HEK293 (cell line): ENCODE data around the gene WDFY2.

Experiments used
- CTCF ChIA-PET: fragments of 350-600 bp; formaldehyde crosslinking; extraction: SDS; loops from one replicate; lab custom pipeline; 2021; ENCODE audit warnings: antibody characterized with exemption; lab: Yijun Ruan, JAX
- POLR2A ChIA-PET: fragments of 300-600 bp; formaldehyde crosslinking; extraction: SDS; loops from one replicate; lab custom pipeline; 2020; ENCODE audit warnings: antibody characterized with exemption, inconsistent platforms; lab: Yijun Ruan, JAX
- H3K27ac ChIP-seq: fragments of 200-500 bp; sonication (Bioruptor generic); 2 replicates; pipeline ENCODE4 v1.5.1; 2014; ENCODE audit warnings: low read depth, low read length, control low read depth, inconsistent platforms; ENCODE audit errors: extremely low read depth
- H3K36me3 ChIP-seq, 2 experiments: fragments of 200-500 bp in 1 of 2; sonication (Bioruptor generic) in 1 of 2; 1 replicate in 1 of 2; 2 replicates in 1 of 2; pipeline ENCODE4 v1.5.1; 2014 to 2017; ENCODE audit warnings: inconsistent platforms in 2 of 2, low read length in 2 of 2; ENCODE audit not compliant: control insufficient read depth in 2 of 2, insufficient read depth in 1 of 2
- H3K4me1 ChIP-seq: fragments of 200-500 bp; sonication (Bioruptor generic); 2 replicates; pipeline ENCODE4 v1.5.1; 2014; ENCODE audit warnings: mild to moderate bottlenecking, low read length, inconsistent platforms; ENCODE audit not compliant: control insufficient read depth, insufficient read depth
- H3K4me3 ChIP-seq: 2 replicates; pipeline ENCODE4 v1.5.1; 2011; ENCODE audit warnings: low read depth, mild to moderate bottlenecking, control low read depth, low read length, moderate library complexity
- H3K9me3 ChIP-seq: fragments of 200-500 bp; sonication (Bioruptor generic); 2 replicates; pipeline ENCODE4 v1.5.1; 2014; ENCODE audit warnings: low read depth, low read length, inconsistent platforms; ENCODE audit not compliant: control insufficient read depth, insufficient read depth
- KLF9 ChIP-seq: fragments of 450-650 bp; formaldehyde crosslinking; IDR thresholded peaks from 2 replicates; pipeline ENCODE4 v1.5.1; 2016; ENCODE audit warnings: missing biosample characterization, missing genetic modification characterization, low read depth
- MZF1 ChIP-seq: fragments of 450-650 bp; formaldehyde crosslinking; IDR thresholded peaks from 2 replicates; pipeline ENCODE4 v1.5.1; 2017; ENCODE audit warnings: missing biosample characterization, missing genetic modification characterization, borderline replicate concordance
- REPIN1 ChIP-seq: fragments of 450-650 bp; formaldehyde crosslinking; IDR thresholded peaks from 2 replicates; pipeline ENCODE4 v1.5.1; 2017; ENCODE audit warnings: missing biosample characterization, missing genetic modification characterization, low read depth
- TCF7L2 ChIP-seq: IDR thresholded peaks from 2 replicates; pipeline ENCODE4 v1.6.1; 2011; ENCODE audit warnings: low read depth, mild to moderate bottlenecking, inconsistent platforms, low read length, moderate library complexity, borderline replicate concordance
- ZBTB48 ChIP-seq: fragments of 450-650 bp; formaldehyde crosslinking; IDR thresholded peaks from 2 replicates; pipeline ENCODE4 v1.5.1; 2016; ENCODE audit warnings: missing biosample characterization, missing genetic modification characterization
- ZBTB7A ChIP-seq: fragments of 450-650 bp; formaldehyde crosslinking; IDR thresholded peaks from 2 replicates; pipeline ENCODE4 v1.5.1; 2016; ENCODE audit warnings: low read depth, missing biosample characterization, missing genetic modification characterization
- ZEB2 ChIP-seq: fragments of 450-650 bp; formaldehyde crosslinking; IDR thresholded peaks from 2 replicates; pipeline ENCODE4 v1.5.1; 2016; ENCODE audit warnings: missing biosample characterization, missing genetic modification characterization
- ZFHX2 ChIP-seq: fragments of 450-650 bp; formaldehyde crosslinking; conservative IDR thresholded peaks from 2 replicates; pipeline ENCODE4 v1.5.1; 2016; ENCODE audit warnings: missing biosample characterization, missing genetic modification characterization
- ZNF132 ChIP-seq: fragments of 450-650 bp; formaldehyde crosslinking; IDR thresholded peaks from 2 replicates; pipeline ENCODE4 v1.5.1; 2017; ENCODE audit warnings: missing biosample characterization, missing genetic modification characterization, borderline replicate concordance
- ZNF16 ChIP-seq: fragments of 450-650 bp; formaldehyde crosslinking; IDR thresholded peaks from 2 replicates; pipeline ENCODE4 v1.5.1; 2016; ENCODE audit warnings: low read depth, missing biosample characterization, missing genetic modification characterization
- ZNF2 ChIP-seq: fragments of 450-650 bp; formaldehyde crosslinking; IDR thresholded peaks from 2 replicates; pipeline ENCODE4 v1.5.1; 2016; ENCODE audit warnings: missing biosample characterization, missing genetic modification characterization
- ZNF529 ChIP-seq: fragments of 450-650 bp; formaldehyde crosslinking; IDR thresholded peaks from 2 replicates; pipeline ENCODE4 v1.5.1; 2017; ENCODE audit warnings: missing genetic modification characterization, missing biosample characterization; ENCODE audit not compliant: insufficient replicate concordance
- ZNF664 ChIP-seq: fragments of 450-650 bp; formaldehyde crosslinking; IDR thresholded peaks from 2 replicates; pipeline ENCODE4 v1.5.1; 2016; ENCODE audit warnings: missing biosample characterization, missing genetic modification characterization
- ZNF701 ChIP-seq: fragments of 450-650 bp; formaldehyde crosslinking; IDR thresholded peaks from 2 replicates; pipeline ENCODE4 v1.5.1; 2016; ENCODE audit warnings: missing biosample characterization, missing genetic modification characterization
- ZNF76 ChIP-seq: fragments of 450-650 bp; formaldehyde crosslinking; IDR thresholded peaks from 2 replicates; pipeline ENCODE4; 2016; ENCODE audit warnings: low read depth, missing biosample characterization, missing genetic modification characterization, borderline replicate concordance
- ZSCAN30 ChIP-seq: fragments of 450-650 bp; IDR thresholded peaks from 2 replicates; pipeline ENCODE4 v1.5.1; 2018; ENCODE audit warnings: missing biosample characterization, mild to moderate bottlenecking, missing genetic modification characterization, moderate library complexity
- TF ChIP-seq, protein P1 (sequence below): fragments of 450-650 bp; formaldehyde crosslinking; IDR thresholded peaks from 2 replicates; pipeline ENCODE4; 2016; ENCODE audit warnings: missing biosample characterization, missing genetic modification characterization
- TF ChIP-seq, protein P2 (sequence below): fragments of 450-650 bp; IDR thresholded peaks from 2 replicates; pipeline ENCODE4 v1.5.1; 2018; ENCODE audit warnings: missing biosample characterization, mild to moderate bottlenecking, missing genetic modification characterization
- TF ChIP-seq, protein P3 (sequence below): fragments of 450-650 bp; formaldehyde crosslinking; IDR thresholded peaks from 2 replicates; pipeline ENCODE4 v1.5.1; 2017; ENCODE audit warnings: missing biosample characterization, missing genetic modification characterization
- TF ChIP-seq, protein P4 (sequence below): fragments of 450-650 bp; formaldehyde crosslinking; IDR thresholded peaks from 2 replicates; pipeline ENCODE4 v1.5.1; 2016; ENCODE audit warnings: missing biosample characterization, missing genetic modification characterization
- TF ChIP-seq, protein P5 (sequence below): fragments of 450-650 bp; formaldehyde crosslinking; IDR thresholded peaks from 2 replicates; pipeline ENCODE4 v1.5.1; 2016; ENCODE audit warnings: missing biosample characterization, missing genetic modification characterization
- TF ChIP-seq, protein P6 (sequence below): fragments of 450-650 bp; formaldehyde crosslinking; IDR thresholded peaks from 2 replicates; pipeline ENCODE4 v1.5.0; 2017; ENCODE audit warnings: missing biosample characterization, missing genetic modification characterization, borderline replicate concordance

WDFY2 gene

DNA sequence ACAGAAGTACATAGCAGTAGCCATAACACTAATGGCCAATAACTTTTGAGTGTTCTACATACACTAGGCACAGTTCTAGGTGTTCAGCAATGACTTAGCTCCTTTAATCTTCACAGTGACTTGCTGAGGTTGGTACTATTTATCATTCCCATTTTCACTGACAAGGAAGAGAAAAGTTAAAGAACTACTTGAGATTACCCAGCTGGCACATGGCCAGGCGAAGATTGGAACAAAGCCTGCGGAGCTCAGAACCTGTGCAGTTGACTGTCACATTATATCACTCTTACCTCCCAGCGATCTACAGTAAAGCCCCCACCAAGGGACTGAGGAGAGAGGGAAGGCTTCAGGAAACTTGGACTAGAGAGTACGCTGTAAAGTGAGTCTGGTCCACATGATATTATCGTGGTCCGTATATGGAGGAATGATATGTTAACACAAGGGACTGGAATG is 42.4 kb upstream of the WDFY2 start (continued):
- TF ChIP-seq, protein P1, sequence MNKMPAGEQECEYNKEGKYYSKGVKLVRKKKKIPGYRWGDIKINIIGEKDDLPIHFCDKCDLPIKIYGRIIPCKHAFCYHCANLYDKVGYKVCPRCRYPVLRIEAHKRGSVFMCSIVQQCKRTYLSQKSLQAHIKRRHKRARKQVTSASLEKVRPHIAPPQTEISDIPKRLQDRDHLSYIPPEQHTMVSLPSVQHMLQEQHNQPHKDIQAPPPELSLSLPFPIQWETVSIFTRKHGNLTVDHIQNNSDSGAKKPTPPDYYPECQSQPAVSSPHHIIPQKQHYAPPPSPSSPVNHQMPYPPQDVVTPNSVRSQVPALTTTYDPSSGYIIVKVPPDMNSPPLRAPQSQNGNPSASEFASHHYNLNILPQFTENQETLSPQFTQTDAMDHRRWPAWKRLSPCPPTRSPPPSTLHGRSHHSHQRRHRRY: no peak

DNA sequence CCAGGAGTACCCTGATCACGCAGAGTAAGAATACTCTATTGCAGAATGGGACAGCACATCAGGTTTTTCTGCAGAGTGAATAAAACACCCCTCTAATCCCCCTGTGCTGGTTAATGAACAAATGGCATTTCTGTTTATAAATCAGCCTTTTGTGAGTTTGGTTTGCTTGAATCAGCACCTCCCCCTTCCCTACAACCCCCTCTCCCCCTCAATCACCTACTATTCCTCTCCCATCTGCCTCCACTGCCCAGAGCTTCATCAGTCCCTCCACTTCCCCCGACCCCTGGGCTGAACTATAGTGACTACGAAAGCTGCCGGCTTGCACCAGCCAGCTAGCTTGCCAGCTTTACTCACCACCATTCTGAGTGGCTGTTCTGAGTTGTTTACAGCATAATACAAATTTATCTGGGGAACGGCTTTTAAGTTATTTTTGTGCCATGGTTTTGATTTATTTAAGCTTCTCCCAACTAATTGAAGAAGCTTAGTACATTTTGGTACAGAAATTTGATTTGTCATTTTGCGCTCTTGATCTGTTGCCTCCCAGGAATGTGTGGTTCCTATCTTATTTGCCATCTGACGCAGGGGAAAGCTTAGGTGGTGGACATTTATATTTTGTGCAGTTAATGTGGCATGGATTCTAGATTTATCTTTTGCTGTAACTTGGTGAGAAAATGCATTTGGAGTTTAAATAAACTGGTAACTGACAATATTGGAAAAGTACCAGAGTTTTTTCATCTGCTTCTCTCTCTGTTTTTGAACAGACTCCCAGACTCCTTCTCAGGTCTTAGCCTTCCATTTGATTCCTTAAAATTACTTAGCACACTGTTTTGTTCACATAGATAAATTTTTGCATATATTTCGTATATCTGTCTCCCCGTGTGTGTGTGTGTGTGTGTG is 41.7 kb upstream of the WDFY2 start:
- H3K4me3 ChIP-seq: no peak overlapping the region
- H3K9me3 ChIP-seq: no peaks in the 10 kb centered on the region
- H3K36me3 ChIP-seq: no peaks in the 10 kb centered on the region
- peaks cover 3% of the 10 kb centered on the region; the same call in 1 of the 2 replicates for H3K4me1 ChIP-seq
- H3K27ac ChIP-seq: peak overlapping the region; percentile 34
- POLR2A ChIA-PET: interaction anchor here (1.9 kb wide), 1 partner anchor 90 kb away, joined by 11 read pairs; the partner anchor contains the start of gene INTS6
- CTCF ChIA-PET: interaction anchor here (0.9 kb wide), 1 partner anchor 25 kb away, joined by 3 read pairs; no protein-coding TSS in a partner anchor
- TF ChIP-seq, protein P2, sequence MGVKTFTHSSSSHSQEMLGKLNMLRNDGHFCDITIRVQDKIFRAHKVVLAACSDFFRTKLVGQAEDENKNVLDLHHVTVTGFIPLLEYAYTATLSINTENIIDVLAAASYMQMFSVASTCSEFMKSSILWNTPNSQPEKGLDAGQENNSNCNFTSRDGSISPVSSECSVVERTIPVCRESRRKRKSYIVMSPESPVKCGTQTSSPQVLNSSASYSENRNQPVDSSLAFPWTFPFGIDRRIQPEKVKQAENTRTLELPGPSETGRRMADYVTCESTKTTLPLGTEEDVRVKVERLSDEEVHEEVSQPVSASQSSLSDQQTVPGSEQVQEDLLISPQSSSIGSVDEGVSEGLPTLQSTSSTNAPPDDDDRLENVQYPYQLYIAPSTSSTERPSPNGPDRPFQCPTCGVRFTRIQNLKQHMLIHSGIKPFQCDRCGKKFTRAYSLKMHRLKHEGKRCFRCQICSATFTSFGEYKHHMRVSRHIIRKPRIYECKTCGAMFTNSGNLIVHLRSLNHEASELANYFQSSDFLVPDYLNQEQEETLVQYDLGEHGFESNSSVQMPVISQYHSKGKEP: 0 out of 2 replicates have a peak, but pooled peaks have one; percentile 6
- TF ChIP-seq ZNF76 (tag by site-specific recombination): peak; percentile 89
- no peak for TF ChIP-seq ZSCAN30 (tag by site-specific recombination)
- peak; percentile 71 for TF ChIP-seq MZF1
- no peak for TF ChIP-seq ZNF2 (tag by site-specific recombination)
- TF ChIP-seq REPIN1 (tag by site-specific recombination): no peak
- TF ChIP-seq, protein P3, sequence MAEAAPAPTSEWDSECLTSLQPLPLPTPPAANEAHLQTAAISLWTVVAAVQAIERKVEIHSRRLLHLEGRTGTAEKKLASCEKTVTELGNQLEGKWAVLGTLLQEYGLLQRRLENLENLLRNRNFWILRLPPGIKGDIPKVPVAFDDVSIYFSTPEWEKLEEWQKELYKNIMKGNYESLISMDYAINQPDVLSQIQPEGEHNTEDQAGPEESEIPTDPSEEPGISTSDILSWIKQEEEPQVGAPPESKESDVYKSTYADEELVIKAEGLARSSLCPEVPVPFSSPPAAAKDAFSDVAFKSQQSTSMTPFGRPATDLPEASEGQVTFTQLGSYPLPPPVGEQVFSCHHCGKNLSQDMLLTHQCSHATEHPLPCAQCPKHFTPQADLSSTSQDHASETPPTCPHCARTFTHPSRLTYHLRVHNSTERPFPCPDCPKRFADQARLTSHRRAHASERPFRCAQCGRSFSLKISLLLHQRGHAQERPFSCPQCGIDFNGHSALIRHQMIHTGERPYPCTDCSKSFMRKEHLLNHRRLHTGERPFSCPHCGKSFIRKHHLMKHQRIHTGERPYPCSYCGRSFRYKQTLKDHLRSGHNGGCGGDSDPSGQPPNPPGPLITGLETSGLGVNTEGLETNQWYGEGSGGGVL (tag by site-specific recombination): peak; percentile 69
- no peak for TF ChIP-seq ZNF664 (tag by site-specific recombination)
- TF ChIP-seq, protein P4, sequence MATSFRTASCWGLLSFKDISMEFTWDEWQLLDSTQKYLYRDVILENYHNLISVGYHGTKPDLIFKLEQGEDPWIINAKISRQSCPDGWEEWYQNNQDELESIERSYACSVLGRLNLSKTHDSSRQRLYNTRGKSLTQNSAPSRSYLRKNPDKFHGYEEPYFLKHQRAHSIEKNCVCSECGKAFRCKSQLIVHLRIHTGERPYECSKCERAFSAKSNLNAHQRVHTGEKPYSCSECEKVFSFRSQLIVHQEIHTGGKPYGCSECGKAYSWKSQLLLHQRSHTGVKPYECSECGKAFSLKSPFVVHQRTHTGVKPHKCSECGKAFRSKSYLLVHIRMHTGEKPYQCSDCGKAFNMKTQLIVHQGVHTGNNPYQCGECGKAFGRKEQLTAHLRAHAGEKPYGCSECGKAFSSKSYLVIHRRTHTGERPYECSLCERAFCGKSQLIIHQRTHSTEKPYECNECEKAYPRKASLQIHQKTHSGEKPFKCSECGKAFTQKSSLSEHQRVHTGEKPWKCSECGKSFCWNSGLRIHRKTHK (tag by site-specific recombination): no peak
- TF ChIP-seq ZNF132 (tag by site-specific recombination): no peak
- TF ChIP-seq, protein P5, sequence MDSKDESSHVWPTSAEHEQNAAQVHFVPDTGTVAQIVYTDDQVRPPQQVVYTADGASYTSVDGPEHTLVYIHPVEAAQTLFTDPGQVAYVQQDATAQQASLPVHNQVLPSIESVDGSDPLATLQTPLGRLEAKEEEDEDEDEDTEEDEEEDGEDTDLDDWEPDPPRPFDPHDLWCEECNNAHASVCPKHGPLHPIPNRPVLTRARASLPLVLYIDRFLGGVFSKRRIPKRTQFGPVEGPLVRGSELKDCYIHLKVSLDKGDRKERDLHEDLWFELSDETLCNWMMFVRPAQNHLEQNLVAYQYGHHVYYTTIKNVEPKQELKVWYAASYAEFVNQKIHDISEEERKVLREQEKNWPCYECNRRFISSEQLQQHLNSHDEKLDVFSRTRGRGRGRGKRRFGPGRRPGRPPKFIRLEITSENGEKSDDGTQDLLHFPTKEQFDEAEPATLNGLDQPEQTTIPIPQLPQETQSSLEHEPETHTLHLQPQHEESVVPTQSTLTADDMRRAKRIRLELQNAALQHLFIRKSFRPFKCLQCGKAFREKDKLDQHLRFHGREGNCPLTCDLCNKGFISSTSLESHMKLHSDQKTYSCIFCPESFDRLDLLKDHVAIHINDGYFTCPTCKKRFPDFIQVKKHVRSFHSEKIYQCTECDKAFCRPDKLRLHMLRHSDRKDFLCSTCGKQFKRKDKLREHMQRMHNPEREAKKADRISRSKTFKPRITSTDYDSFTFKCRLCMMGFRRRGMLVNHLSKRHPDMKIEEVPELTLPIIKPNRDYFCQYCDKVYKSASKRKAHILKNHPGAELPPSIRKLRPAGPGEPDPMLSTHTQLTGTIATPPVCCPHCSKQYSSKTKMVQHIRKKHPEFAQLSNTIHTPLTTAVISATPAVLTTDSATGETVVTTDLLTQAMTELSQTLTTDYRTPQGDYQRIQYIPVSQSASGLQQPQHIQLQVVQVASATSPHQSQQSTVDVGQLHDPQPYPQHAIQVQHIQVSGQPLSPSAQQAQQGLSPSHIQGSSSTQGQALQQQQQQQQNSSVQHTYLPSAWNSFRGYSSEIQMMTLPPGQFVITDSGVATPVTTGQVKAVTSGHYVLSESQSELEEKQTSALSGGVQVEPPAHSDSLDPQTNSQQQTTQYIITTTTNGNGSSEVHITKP (tag by site-specific recombination): peak; percentile 84
- TF ChIP-seq ZFHX2 (tag by site-specific recombination): no peak
- no peak for TF ChIP-seq ZNF529
- no peak for TF ChIP-seq ZEB2 (tag by site-specific recombination)
- no peak for TF ChIP-seq ZNF16 (tag by site-specific recombination)
- TF ChIP-seq KLF9: no peak
- TF ChIP-seq ZBTB48 (tag by site-specific recombination): peak; percentile 73
- TF ChIP-seq TCF7L2: no peak
- no peak for TF ChIP-seq ZBTB7A (tag by site-specific recombination)
- TF ChIP-seq, protein P6, sequence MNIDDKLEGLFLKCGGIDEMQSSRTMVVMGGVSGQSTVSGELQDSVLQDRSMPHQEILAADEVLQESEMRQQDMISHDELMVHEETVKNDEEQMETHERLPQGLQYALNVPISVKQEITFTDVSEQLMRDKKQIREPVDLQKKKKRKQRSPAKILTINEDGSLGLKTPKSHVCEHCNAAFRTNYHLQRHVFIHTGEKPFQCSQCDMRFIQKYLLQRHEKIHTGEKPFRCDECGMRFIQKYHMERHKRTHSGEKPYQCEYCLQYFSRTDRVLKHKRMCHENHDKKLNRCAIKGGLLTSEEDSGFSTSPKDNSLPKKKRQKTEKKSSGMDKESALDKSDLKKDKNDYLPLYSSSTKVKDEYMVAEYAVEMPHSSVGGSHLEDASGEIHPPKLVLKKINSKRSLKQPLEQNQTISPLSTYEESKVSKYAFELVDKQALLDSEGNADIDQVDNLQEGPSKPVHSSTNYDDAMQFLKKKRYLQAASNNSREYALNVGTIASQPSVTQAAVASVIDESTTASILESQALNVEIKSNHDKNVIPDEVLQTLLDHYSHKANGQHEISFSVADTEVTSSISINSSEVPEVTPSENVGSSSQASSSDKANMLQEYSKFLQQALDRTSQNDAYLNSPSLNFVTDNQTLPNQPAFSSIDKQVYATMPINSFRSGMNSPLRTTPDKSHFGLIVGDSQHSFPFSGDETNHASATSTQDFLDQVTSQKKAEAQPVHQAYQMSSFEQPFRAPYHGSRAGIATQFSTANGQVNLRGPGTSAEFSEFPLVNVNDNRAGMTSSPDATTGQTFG (tag by site-specific recombination): no peak
- no peak for TF ChIP-seq ZNF701 (tag by site-specific recombination)
